Upper lobe of left lung (tissue), 6 donors: Measurements from ENCODE around the gene CENPW. TPM values are rescaled to one million over a fixed set of nuclear protein-coding genes. Genes with fewer than 3 reads are reported as not detected.

Source experiments
- ATAC-seq, 2 donors: fragments of 200-7000 bp; cut with Tn5 transposase; one replicate each; pipeline ENCODE4 v1.9.1; 2022; ENCODE audit warnings: mild to moderate bottlenecking in 2 of 2, moderate library complexity in 2 of 2; ENCODE audit not compliant: low FRiP score in 2 of 2
- DNase-seq, 2 donors: peaks; one replicate each; pipeline ENCODE4 v3.0.0-alpha.2; 2019 to 2020
- H3K27ac ChIP-seq, 4 donors: fragments of 200-600 bp; sonication (generic); one replicate each; pipeline ENCODE4 v1.5.1; 2016 to 2019
- H3K27me3 ChIP-seq, 4 donors: fragments of 200-600 bp; sonication (generic); one replicate each; pipeline ENCODE4 v1.5.1; 2017 to 2019
- H3K36me3 ChIP-seq, 4 donors: fragments of 200-600 bp; sonication (generic); one replicate each; pipeline ENCODE4 v1.5.1; 2016 to 2019
- H3K4me1 ChIP-seq, 4 donors: fragments of 200-600 bp; sonication (generic); one replicate each; pipeline ENCODE4 v1.5.1; 2018 to 2019
- H3K4me3 ChIP-seq, 4 donors: fragments of 200-600 bp; sonication (generic); one replicate each; pipeline ENCODE4 v1.5.1; 2017 to 2019; ENCODE audit warnings: mild to moderate bottlenecking in 2 of 4, moderate library complexity in 1 of 4
- H3K9me3 ChIP-seq, 4 donors: fragments of 200-600 bp; sonication (generic); one replicate each; pipeline ENCODE4 v1.5.1; 2018 to 2019
- CTCF ChIP-seq, 6 experiments: fragments of 450-650 bp in 4 of 6; fragments of 200-600 bp in 2 of 6; sonication (generic) in 2 of 6; IDR thresholded peaks; one replicate each; pipeline ENCODE4 v1.5.1; 2016 to 2019; ENCODE audit warnings: antibody characterized with exemption in 6 of 6
- EP300 ChIP-seq, 4 donors: sonication (generic); formaldehyde crosslinking; IDR thresholded peaks; one replicate each; pipeline ENCODE4 v1.5.1; 2017; ENCODE audit warnings: antibody characterized with exemption in 4 of 4, control low read depth in 2 of 4
- POLR2A ChIP-seq, 4 donors: fragments of 450-650 bp; IDR thresholded peaks; one replicate each; pipeline ENCODE4 v1.5.1; 2016 to 2017; ENCODE audit warnings: antibody characterized with exemption in 4 of 4, mild to moderate bottlenecking in 2 of 4
- POLR2AphosphoS5 ChIP-seq, 2 donors: sonication (generic); formaldehyde crosslinking; IDR thresholded peaks; one replicate each; pipeline ENCODE4 v1.5.1; 2017; ENCODE audit warnings: antibody characterized with exemption in 2 of 2
- WGBS, 2 donors: methylation state at CpG; one replicate each; pipeline ENCODE4 v1.1.5; 2017 to 2018; 5-methylcytosine and 5-hydroxymethylcytosine counted together
- total RNA-seq, 6 donors: library from RNA; depleted of rRNA in 4 of 6; stranded (reverse); fragments of >200 nt in 4 of 6; gene quantifications; one replicate each; pipeline versions ENCODE4 v1.1.0 to v1.2.1, GENCODE V29; 2016 to 2021
- donor health status: DM: no; HTN: no; CAD: no; lungs with moderate emphysema.
- donor health status: DM: no; HTN: yes; CAD: no; lungs with severe emphysema.

CENPW gene
- total RNA-seq, 6 donors from 2014 or later = 0.76 to 7.8 (median 5.0) TPM; not detected in 2

GRCh38 chr6:126359936-126360537 is 20.1 kb downstream of the CENPW start:
- peaks cover 0 to 12% (median 2%) of the 10 kb centered on the region in 4 donors for H3K9me3 ChIP-seq
- H3K36me3 ChIP-seq = no peaks in the 10 kb centered on the region
- no peak overlapping the region for H3K4me3 ChIP-seq
- ATAC-seq (no peak), DNase-seq (no peak)
- no peaks in the 10 kb centered on the region for H3K27me3 ChIP-seq
- no peaks in the 10 kb centered on the region for H3K4me1 ChIP-seq
- H3K27ac ChIP-seq = no peak overlapping the region
- TF ChIP-seq EP300 (IDR thresholded peaks at IDR 0.05) (no peak), CTCF (IDR thresholded peaks at IDR 0.05) (no peak), POLR2A (IDR thresholded peaks at IDR 0.05) (no peak), POLR2AphosphoS5 (IDR thresholded peaks at IDR 0.05) (no peak)
- 91 to 100% methylated on average over 1 of the region's 1 CpG for WGBS, 2 donors

- H3K27ac ChIP-seq = no peak overlapping the region
- TF ChIP-seq CTCF (IDR thresholded peaks at IDR 0.05) (no peak), EP300 (IDR thresholded peaks at IDR 0.05) (no peak), POLR2A (IDR thresholded peaks at IDR 0.05) (no peak), POLR2AphosphoS5 (IDR thresholded peaks at IDR 0.05) (no peak)
- 49 to 71% methylated on average over 1 to 3 of the region's 3 CpGs for WGBS, 2 donors
- H3K9me3 ChIP-seq = peaks cover 0 to 9% (median 2%) of the 10 kb centered on the region in 4 donors
- peak in 1 of 2 donors; percentile 23 for DNase-seq
- H3K4me3 ChIP-seq = no peak overlapping the region
- no peaks in the 10 kb centered on the region for H3K4me1 ChIP-seq
- no peaks in the 10 kb centered on the region for H3K27me3 ChIP-seq
- H3K36me3 ChIP-seq = no peaks in the 10 kb centered on the region
- peak in 1 of 2 donors; percentile 34 for ATAC-seq
Measured at GRCh38 chr6:126361832-126362440, 22.0 kb downstream of the CENPW start.

- ATAC-seq = no peak
- H3K4me1 ChIP-seq = no peaks in the 10 kb centered on the region
- no peaks in the 10 kb centered on the region for H3K9me3 ChIP-seq
- H3K27me3 ChIP-seq = no peaks in the 10 kb centered on the region
- 77% methylated on average over 4 of the region's 4 CpGs for WGBS, 2 donors
- H3K4me3 ChIP-seq = no peak overlapping the region
- TF ChIP-seq EP300 (IDR thresholded peaks at IDR 0.05) = no peak
- TF ChIP-seq POLR2AphosphoS5 (IDR thresholded peaks at IDR 0.05) = no peak
- TF ChIP-seq POLR2A (IDR thresholded peaks at IDR 0.05) = no peak
- TF ChIP-seq CTCF (IDR thresholded peaks at IDR 0.05) = no peak
- no peak overlapping the region for H3K27ac ChIP-seq
- no peak for DNase-seq
- no peaks in the 10 kb centered on the region for H3K36me3 ChIP-seq
Measured at GRCh38 chr6:126367849-126368248, 27.9 kb downstream of the CENPW start.

- Histone ChIP-seq H3K36me3 (no peaks in the 10 kb centered on the region), H3K4me1 (no peaks in the 10 kb centered on the region), H3K4me3 (no peak overlapping the region), H3K27me3 (no peaks in the 10 kb centered on the region), H3K27ac (no peak overlapping the region), H3K9me3 (no peaks in the 10 kb centered on the region)
- 96 to 97% methylated on average over 2 of the region's 2 CpGs for WGBS, 2 donors
- no peak for DNase-seq
- ATAC-seq = no peak
- TF ChIP-seq POLR2AphosphoS5 (IDR thresholded peaks at IDR 0.05) = no peak
- no peak for TF ChIP-seq CTCF (IDR thresholded peaks at IDR 0.05)
Measured at GRCh38 chr6:126372626-126373025, 32.7 kb downstream of the CENPW start.

- no peak for TF ChIP-seq CTCF (IDR thresholded peaks at IDR 0.05)
- TF ChIP-seq POLR2AphosphoS5 (IDR thresholded peaks at IDR 0.05) = no peak
- no peak for TF ChIP-seq EP300 (IDR thresholded peaks at IDR 0.05)
- TF ChIP-seq POLR2A (IDR thresholded peaks at IDR 0.05) = no peak
- Histone ChIP-seq H3K4me1 (no peaks in the 10 kb centered on the region), H3K9me3 (no peaks in the 10 kb centered on the region), H3K27ac (no peak overlapping the region), H3K27me3 (no peaks in the 10 kb centered on the region), H3K36me3 (no peaks in the 10 kb centered on the region), H3K4me3 (no peak overlapping the region)
- no peak for ATAC-seq
- no peak for DNase-seq
- 94 to 96% methylated on average over 4 of the region's 4 CpGs for WGBS, 2 donors
Measured at GRCh38 chr6:126373344-126373743, 33.4 kb downstream of the CENPW start.
